Tibial nerve (tissue), 4 donors: ENCODE results near the gene TMEM109.

ENCODE experiments used
- CTCF ChIP-seq, 5 experiments: fragments of 200-600 bp in 3 of 5; fragments of 450-650 bp in 2 of 5; sonication (generic) in 3 of 5; IDR thresholded peaks; one replicate each; pipeline ENCODE4 v1.5.1; 2016 to 2019; ENCODE audit warnings: antibody characterized with exemption in 5 of 5, mild to moderate bottlenecking in 3 of 5, moderate library complexity in 2 of 5
- EP300 ChIP-seq, 2 donors: sonication (generic); formaldehyde crosslinking; IDR thresholded peaks; one replicate each; pipeline ENCODE4 v1.6.1; 2017; ENCODE audit warnings: antibody characterized with exemption in 2 of 2, mild to moderate bottlenecking in 1 of 2
- POLR2A ChIP-seq, 2 donors: fragments of 450-650 bp; IDR thresholded peaks; one replicate each; pipeline ENCODE4 v1.6.1; 2017; ENCODE audit warnings: antibody characterized with exemption in 2 of 2, mild to moderate bottlenecking in 2 of 2, moderate library complexity in 2 of 2

GRCh38 chr11:60870733-60871377 is 43.1 kb upstream of the TMEM109 start:
- TF ChIP-seq CTCF (IDR thresholded peaks at IDR 0.05) (no peak), POLR2A (IDR thresholded peaks at IDR 0.05) (no peak), EP300 (IDR thresholded peaks at IDR 0.05) (no peak)
